GM18519 (cell line): ENCODE data around the gene EIF4E3.

ENCODE experiments used
- ATAC-seq: cut with Tn5 transposase; IDR thresholded peaks from one replicate; pipeline ENCODE4 v1.9.1; 2021; ENCODE audit warnings: mild to moderate bottlenecking, moderate library complexity; ENCODE audit not compliant: unreplicated experiment, low FRiP score

The EIF4E3 gene

GRCh38 chr3:71725271-71725991, at the start of gene EIF4E3:
Gene EIF4E3 (minus strand): TSS chr3:71725402. CDS start chr3:71725367, 35 bp downstream.
- ATAC-seq = no peak

- no peak for ATAC-seq
Measured at GRCh38 chr3:71771884-71772283, 46.7 kb upstream of the EIF4E3 start.

GRCh38 chr3:71771126-71771525, 45.9 kb upstream of the EIF4E3 start:
- ATAC-seq = no peak

- no peak for ATAC-seq
Measured at GRCh38 chr3:71763426-71763825, 38.2 kb upstream of the EIF4E3 start.

GRCh38 chr3:71760140-71760539, 34.9 kb upstream of the EIF4E3 start:
- ATAC-seq = no peak

GRCh38 chr3:71759401-71759800, 34.2 kb upstream of the EIF4E3 start:
- no peak for ATAC-seq

- no peak for ATAC-seq
Measured at GRCh38 chr3:71758091-71758490, 32.9 kb upstream of the EIF4E3 start.

- ATAC-seq = no peak
Measured at GRCh38 chr3:71754610-71755253, 29.5 kb upstream of the EIF4E3 start.

GRCh38 chr3:71753701-71754609, 28.8 kb upstream of the EIF4E3 start, which contains the start of gene GPR27:
Gene GPR27 (plus strand): TSS chr3:71753855. CDS start chr3:71754050, 195 bp downstream.
- no peak for ATAC-seq

GRCh38 chr3:71752831-71753700, 27.9 kb upstream of the EIF4E3 start:
- no peak for ATAC-seq

GRCh38 chr3:71751602-71752001, 26.4 kb upstream of the EIF4E3 start:
- no peak for ATAC-seq

GRCh38 chr3:71744738-71745137, 19.5 kb upstream of the EIF4E3 start:
- ATAC-seq = no peak

- no peak for ATAC-seq
Measured at GRCh38 chr3:71742621-71743020, 17.4 kb upstream of the EIF4E3 start.

GRCh38 chr3:71734881-71735280, 9.7 kb upstream of the EIF4E3 start:
- no peak for ATAC-seq

GRCh38 chr3:71733319-71733718, 8.1 kb upstream of the EIF4E3 start:
- ATAC-seq = no peak

GRCh38 chr3:71732637-71733036, 7.4 kb upstream of the EIF4E3 start:
- ATAC-seq = no peak

- no peak for ATAC-seq
Measured at GRCh38 chr3:71728632-71729342, 3.6 kb upstream of the EIF4E3 start.

- no peak for ATAC-seq
Measured at GRCh38 chr3:71726146-71726545, 944 bp upstream of the EIF4E3 start.

GRCh38 chr3:71724584-71725270, 475 bp downstream of the EIF4E3 start:
- no peak for ATAC-seq
